NCI-H1417 treated with DMSO at 0.1 percent for 48 hours (cell line): Measurements from ENCODE around the gene MAPRE3.

Experiments used
- DNase-seq: peaks from one replicate; lab custom pipeline; 2025; lab: John Stamatoyannopoulos, UW

MAPRE3 gene

GRCh38 chr2:26983746-26984145 is 13.3 kb downstream of the MAPRE3 start:
- no peak for DNase-seq

DNA sequence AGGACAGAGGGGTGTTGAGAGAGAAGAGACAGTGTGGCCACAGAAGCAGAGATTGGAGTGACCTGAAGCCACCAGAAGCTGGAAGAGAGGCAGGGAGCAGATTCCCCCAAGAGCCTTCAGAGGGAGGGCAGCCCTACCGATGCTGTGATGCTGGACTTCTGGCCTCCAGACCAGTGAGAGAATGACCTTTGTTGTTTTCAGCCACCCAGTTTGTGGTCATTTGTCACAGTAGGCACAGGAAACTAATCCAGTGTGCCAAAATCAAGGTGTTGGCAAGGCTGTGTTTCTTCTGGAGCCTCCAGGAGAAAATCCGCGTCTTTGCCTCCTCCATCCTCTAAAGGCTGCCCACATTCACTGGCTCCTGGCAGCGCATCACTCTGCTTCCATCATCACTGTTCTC is 15.4 kb downstream of the MAPRE3 start:
- DNase-seq = no peak

- DNase-seq = no peak
Observed at GRCh38 chr2:26986576-26986975, 16.1 kb downstream of the MAPRE3 start.

- no peak for DNase-seq
Observed at GRCh38 chr2:26988058-26988860, 17.8 kb downstream of the MAPRE3 start.

- no peak for DNase-seq
Observed at GRCh38 chr2:26989156-26989555, 18.7 kb downstream of the MAPRE3 start.

DNA sequence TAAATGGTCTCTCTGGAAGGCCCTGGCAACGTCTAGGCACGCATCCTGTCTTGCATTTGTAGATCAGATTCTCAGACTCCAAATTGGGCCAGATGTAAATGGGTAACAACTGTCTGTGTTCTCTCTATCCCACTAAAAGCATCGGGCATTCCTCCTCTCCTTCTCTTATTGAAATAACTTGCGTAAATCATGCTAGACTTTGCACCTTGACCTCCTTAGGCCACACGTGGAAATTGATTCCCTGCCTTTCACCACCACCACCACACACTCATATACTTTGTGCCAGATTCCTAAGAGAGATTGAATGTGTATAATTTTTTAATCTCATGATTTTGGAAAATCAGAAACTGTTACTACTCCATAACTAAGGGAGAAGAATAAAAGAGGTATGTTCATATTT is 21.3 kb downstream of the MAPRE3 start:
- no peak for DNase-seq

DNA sequence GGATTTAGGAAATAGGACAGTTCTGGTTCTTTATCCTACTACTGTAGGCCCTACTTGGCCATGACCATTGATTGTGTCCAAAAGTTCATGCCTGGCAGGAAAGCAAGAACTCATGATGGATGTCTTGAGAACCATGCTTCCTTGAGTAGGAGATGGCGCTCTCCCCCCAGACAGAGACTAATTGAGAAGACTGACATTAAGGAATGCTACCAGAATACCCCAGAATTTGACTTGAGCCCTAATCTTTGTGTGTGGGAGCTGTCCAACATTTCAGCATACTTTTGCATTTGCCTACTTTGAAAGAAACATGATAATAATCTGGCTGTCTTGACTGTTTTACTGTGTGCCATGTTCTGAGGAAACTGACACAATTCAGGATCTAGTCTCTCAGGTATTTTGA is 23.3 kb downstream of the MAPRE3 start:
- no peak for DNase-seq

GRCh38 chr2:26994983-26995382 is 24.5 kb downstream of the MAPRE3 start:
- DNase-seq = no peak

GRCh38 chr2:26997394-26997793 is 27.0 kb downstream of the MAPRE3 start:
- DNase-seq = no peak

GRCh38 chr2:26998323-26998722 is 27.9 kb downstream of the MAPRE3 start:
- DNase-seq = no peak

- no peak for DNase-seq
Observed at GRCh38 chr2:27000228-27000627, 29.8 kb downstream of the MAPRE3 start.

GRCh38 chr2:27000995-27001394 is 30.6 kb downstream of the MAPRE3 start:
- DNase-seq = no peak

GRCh38 chr2:27001950-27002349 is 31.5 kb downstream of the MAPRE3 start:
- DNase-seq = no peak

- DNase-seq = no peak
Observed at GRCh38 chr2:27003007-27003406, 32.6 kb downstream of the MAPRE3 start.

DNA sequence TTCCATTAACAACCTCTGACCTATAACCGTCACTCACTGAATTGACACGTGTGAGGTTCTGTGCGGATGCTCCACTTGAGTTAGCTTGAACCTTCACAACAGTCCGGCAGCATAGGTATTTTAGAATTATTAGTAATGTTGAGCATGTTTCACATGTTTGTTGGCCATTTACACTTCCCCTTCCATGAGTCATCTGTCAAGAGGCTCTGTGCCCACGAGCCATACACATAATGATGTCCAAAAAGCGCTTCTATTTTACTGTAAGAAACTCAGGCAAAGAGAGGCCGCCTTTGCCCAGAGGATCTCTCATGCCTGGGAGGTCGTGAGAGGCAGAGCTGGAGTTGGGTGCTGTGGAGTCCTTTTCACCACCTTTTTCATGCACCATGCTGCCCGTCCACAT is 33.4 kb downstream of the MAPRE3 start:
- no peak for DNase-seq

- DNase-seq = no peak
Observed at GRCh38 chr2:27006602-27007415, 36.4 kb downstream of the MAPRE3 start.

DNA sequence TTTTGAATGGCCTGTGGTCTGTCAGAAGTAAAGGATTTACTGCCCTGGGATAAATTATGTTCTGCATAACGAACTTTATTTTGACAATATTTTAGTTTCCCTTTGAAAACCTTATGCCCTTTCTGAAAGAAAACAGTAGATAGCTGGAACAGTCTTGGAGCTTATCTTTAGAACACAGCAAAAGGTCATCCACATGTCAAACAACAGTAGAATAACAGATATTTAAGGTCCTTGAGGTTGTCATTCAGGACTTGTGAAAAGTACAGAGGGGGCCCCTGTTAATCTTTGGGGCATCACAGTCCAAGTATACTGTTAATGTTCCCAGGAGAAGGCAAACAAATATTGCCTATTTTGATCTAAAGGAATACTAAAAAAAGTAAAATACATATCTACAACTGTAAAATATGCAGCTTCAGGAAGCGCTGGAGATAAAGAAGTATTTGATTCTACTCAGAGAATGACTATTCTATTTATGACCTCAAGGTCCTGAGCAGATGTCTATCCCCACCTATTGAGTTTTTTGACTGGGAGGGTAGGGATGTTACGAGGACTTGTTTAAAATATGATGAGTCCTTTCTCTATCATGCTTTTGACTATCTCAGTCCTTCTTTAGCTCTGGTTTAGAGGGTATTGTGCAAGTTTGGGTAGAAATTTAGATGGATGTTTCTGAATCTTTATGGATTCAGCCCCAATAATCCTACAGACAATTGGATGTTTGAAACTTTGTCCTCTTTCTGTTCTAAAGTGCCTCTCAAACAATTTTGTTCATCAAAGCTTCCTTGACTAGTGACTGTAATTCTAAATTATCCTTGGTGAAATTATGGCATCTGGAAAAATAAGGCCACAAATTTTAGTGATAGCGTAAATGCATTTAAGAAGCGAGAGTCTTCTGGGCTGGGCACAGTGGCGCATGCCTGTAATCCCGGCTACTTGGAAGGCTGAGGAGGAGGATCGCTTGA is 37.3 kb downstream of the MAPRE3 start:
- no peak for DNase-seq

GRCh38 chr2:27008678-27009077 is 38.2 kb downstream of the MAPRE3 start:
- no peak for DNase-seq

DNA sequence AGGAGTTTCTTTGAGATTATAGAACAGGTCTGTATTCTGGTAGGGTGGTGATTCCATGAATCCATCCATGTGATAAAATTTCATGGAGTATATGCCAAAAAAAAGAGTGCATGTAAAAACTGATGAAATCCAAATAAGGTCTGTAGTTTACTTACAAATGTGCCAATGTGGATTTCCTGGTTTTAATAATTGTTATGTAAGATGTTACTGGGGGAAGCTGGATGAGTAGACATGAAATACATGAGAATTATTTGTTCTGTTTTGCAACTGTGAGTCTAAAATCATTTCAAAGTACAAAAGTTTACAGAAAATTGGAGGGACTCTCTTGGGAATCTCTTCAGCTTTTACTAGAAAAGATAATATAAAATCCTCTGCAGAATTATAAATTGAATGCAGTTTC is 38.6 kb downstream of the MAPRE3 start:
- DNase-seq = no peak

GRCh38 chr2:27009716-27010115 is 39.3 kb downstream of the MAPRE3 start:
- no peak for DNase-seq

DNA sequence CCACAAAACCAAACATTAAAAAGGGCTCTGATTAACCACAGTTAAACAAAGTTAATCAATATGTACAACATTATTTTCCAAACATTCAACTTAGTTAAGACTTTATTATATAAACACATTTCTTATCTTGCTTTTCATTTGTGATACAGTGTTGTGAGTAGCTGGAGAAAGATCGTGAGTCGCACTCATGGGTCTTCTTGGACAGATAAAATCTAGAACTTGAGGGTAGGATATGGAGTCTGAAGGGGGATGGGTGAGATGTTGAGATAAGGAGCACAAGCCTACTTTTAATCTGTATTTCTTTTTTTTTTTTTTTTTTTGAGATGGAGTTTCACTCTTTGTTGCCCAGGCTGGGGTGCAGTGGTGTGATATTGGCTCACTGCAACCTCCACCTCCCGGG is 39.7 kb downstream of the MAPRE3 start:
- DNase-seq = no peak

GRCh38 chr2:27013738-27014137 is 43.3 kb downstream of the MAPRE3 start:
- no peak for DNase-seq
